ENCODE measurements around the gene TANGO2. TPM values are rescaled to one million over a fixed set of nuclear protein-coding genes. Genes with fewer than 3 reads are reported as not detected.

The TANGO2 gene
- total and polyA plus RNA-seq, 2 of the 8 experiments (the other 6 are each of a cell fraction or from before 2014, with no cell fraction given), result 10.1 to 18.4 TPM

DNA sequence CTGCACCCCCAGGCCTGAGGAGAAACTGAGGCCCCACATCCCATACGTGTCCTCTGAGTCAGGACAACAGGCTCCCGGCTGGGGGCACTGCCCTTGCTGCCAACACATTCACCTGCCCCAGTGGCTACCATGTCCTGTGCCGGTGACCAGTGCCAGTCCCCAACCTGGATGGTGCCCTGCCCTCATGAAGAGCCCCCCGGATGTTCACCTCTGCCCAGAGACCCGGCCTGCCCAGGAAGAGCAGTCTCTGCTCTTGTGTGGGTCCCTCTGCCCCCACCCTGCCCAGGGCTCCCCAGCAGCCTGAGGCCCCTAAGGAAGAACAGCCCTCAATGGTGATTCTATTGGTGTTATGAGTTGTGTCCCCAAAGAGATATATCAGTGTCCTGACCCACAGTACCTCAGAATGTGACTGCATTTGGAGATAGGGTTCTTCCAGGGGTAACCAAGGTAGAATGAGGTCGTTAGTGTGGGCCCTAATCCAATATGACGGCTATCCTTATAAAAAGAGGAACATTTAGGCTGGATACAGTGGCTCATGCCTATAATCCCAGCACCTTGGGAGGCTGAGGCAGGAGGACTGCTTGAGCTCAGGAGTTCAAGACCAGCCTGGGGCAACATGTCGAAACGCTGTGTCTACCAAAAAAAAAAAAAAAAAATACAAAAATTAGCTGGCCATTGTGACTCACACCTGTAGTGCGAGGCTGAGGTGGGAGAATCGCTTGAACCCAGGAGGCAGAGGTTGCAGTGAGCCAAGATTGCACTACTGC, 45.9 kb downstream of the TANGO2 start:
- H2AFZ ChIP-seq (ENCODE audit: low read length), result no peak overlapping the region
- ChIA-PET POLR2A (ENCODE audit: partially characterized antibody) (interaction anchor here (1.0 kb wide), 1 partner anchor 15 kb away, joined by 4 read pairs; no protein-coding TSS in a partner anchor), CTCF (ENCODE audit: partially characterized antibody) (interaction anchor here (0.6 to 1.4 kb wide), 5 partner anchors 7 to 236 kb away, joined by 3 to 4 read pairs (median 3); no protein-coding TSS in a partner anchor)
- H3K27ac ChIP-seq (ENCODE audit: low read depth, low read length), result no peak overlapping the region
- DNase-seq (ENCODE audit: low read depth in 1 of 2, low spot score in 2 of 2), result no peak
- H3K4me2 ChIP-seq (ENCODE audit: insufficient read depth in 1 of 2, low read depth in 2 of 2, low read length in 2 of 2), result no peak overlapping the region
- no peaks in the 10 kb centered on the region for H3K79me2 ChIP-seq (ENCODE audit: control insufficient read depth in 1 of 2, insufficient read depth in 2 of 2, low read length in 2 of 2)
- H3K23ac ChIP-seq (ENCODE audit: insufficient read length), result no peak overlapping the region
- no peaks in the 10 kb centered on the region for H3K36me3 ChIP-seq (ENCODE audit: control insufficient read depth in 2 of 4, insufficient read depth in 4 of 4, low read length in 3 of 4)
- no peak overlapping the region for H3K56ac ChIP-seq (replicated peaks; ENCODE audit: insufficient read length, low read depth, low read length)
- H4K91ac ChIP-seq (replicated peaks; ENCODE audit: insufficient read length, low read length), result no peak overlapping the region
- no peak overlapping the region for H4K5ac ChIP-seq (ENCODE audit: insufficient read length, low read depth, low read length)
- no peak overlapping the region for H2BK15ac ChIP-seq (ENCODE audit: low read length)
- no peaks in the 10 kb centered on the region for H3K79me1 ChIP-seq (ENCODE audit: low read depth, low read length)
- H2BK20ac ChIP-seq (ENCODE audit: low read length), result no peak overlapping the region
- no peaks in the 10 kb centered on the region for H3K4me1 ChIP-seq (replicated peaks in 1 of 4; ENCODE audit: control insufficient read depth in 3 of 4, insufficient read depth in 4 of 4, low read length in 3 of 4)
- WGBS, 2 experiments (ENCODE audit: extremely low coverage in 1 of 2, insufficient coverage in 1 of 2, insufficient read length in 1 of 2, insufficient replicate concordance in 2 of 2, low coverage in 1 of 2, low lambda C conversion rate in 2 of 2, missing lambda C conversion rate in 1 of 2), result 88% methylated on average over 11 of the region's 11 CpGs; no CpG with 5 or more reads in 1 of the 2 experiments
- H3K14ac ChIP-seq (ENCODE audit: insufficient read length), result no peak overlapping the region
- no peak overlapping the region for H2AK5ac ChIP-seq (ENCODE audit: low read depth, low read length)
- H3K27me3 ChIP-seq (replicated peaks in 1 of 4; ENCODE audit: control insufficient read depth in 3 of 4, extremely low read depth in 1 of 4, insufficient read depth in 3 of 4, low read length in 3 of 4), result peaks cover 0 to 3% (median 0%) of the 10 kb centered on the region in 4 experiments; a peak in 3 of 7 replicates
- H4K8ac ChIP-seq (ENCODE audit: extremely low read depth, insufficient read depth, low read length), result no peak overlapping the region; the same call in 1 of the 2 replicates
- no peak overlapping the region for H3K4me3 ChIP-seq (ENCODE audit: extremely low read depth in 1 of 4, insufficient read depth in 2 of 4, low read depth in 3 of 4, low read length in 4 of 4)
- no peak overlapping the region for H2BK12ac ChIP-seq (ENCODE audit: low read depth, low read length)
- no peak overlapping the region for H2BK120ac ChIP-seq (replicated peaks; ENCODE audit: low read depth, low read length)
- H3K4ac ChIP-seq (replicated peaks; ENCODE audit: insufficient read length, low read depth, low read length), result no peak overlapping the region
- no peaks in the 10 kb centered on the region for H3K9me3 ChIP-seq (ENCODE audit: insufficient read depth in 2 of 2, low read depth in 1 of 2, low read length in 1 of 2)
- FAIRE-seq, result no peak
- H3K23me2 ChIP-seq (ENCODE audit: low read depth, low read length), result no peaks in the 10 kb centered on the region
- peaks cover 0 to 6% of the 10 kb centered on the region in 2 experiments for H4K20me1 ChIP-seq (replicated peaks in 1 of 2; ENCODE audit: control insufficient read depth in 1 of 2, insufficient read depth in 2 of 2, low read length in 2 of 2)
- H3K9ac ChIP-seq (replicated peaks in 1 of 4; ENCODE audit: extremely low read depth in 1 of 4, low read depth in 3 of 4, low read length in 3 of 4), result no peak overlapping the region
- no peak overlapping the region for H3K18ac ChIP-seq (ENCODE audit: extremely low read depth, low read length)
- no peak overlapping the region for H2BK5ac ChIP-seq (ENCODE audit: low read depth, low read length)
- TF ChIP-seq SUZ12 (IDR thresholded peaks at IDR 0.05; ENCODE audit: low read length) (no peak), CBX8 (IDR thresholded peaks at IDR 0.05; ENCODE audit: borderline replicate concordance, low read depth, low read length) (no peak), CBX5 (IDR thresholded peaks at IDR 0.05; ENCODE audit: low read depth, low read length) (no peak), EGR1 (IDR thresholded peaks at IDR 0.05; ENCODE audit: borderline replicate concordance, low read depth, low read length) (no peak), MAFK (IDR thresholded peaks at IDR 0.05; ENCODE audit: low read depth, low read length) (no peak), GTF2F1 (IDR thresholded peaks at IDR 0.05; ENCODE audit: borderline replicate concordance, low read depth, low read length) (no peak), RAD21 (IDR thresholded peaks at IDR 0.05 in 1 of 2, conservative IDR thresholded peaks at IDR 0.05 in 1 of 2; ENCODE audit: low read depth in 2 of 2, low read length in 2 of 2) (no peak), SP1 (IDR thresholded peaks at IDR 0.05; ENCODE audit: low read depth, low read length) (no peak), SIX5 (IDR thresholded peaks at IDR 0.05; ENCODE audit: low read depth, low read length) (no peak), POU5F1 (IDR thresholded peaks at IDR 0.05; ENCODE audit: low read depth, low read length) (no peak), HDAC6 (IDR thresholded peaks at IDR 0.05; ENCODE audit: low read depth, low read length) (no peak)
- TF ChIP-seq, protein P1, sequence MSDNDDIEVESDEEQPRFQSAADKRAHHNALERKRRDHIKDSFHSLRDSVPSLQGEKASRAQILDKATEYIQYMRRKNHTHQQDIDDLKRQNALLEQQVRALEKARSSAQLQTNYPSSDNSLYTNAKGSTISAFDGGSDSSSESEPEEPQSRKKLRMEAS (IDR thresholded peaks at IDR 0.05), result no peak

Measured in H1 (cell line).